DOHH2 (cell line): ENCODE measurements around the gene CFAP46.

Source experiments
- H3F3A ChIP-seq: fragments of 200-600 bp; sonication (generic), shearing (Covaris generic); 2 replicates; pipeline ENCODE4 v1.6.0; 2016; ENCODE audit warnings: antibody characterized with exemption, mild to moderate bottlenecking; ENCODE audit not compliant: control insufficient read depth, insufficient read depth
- H3K27ac ChIP-seq: fragments of 200-600 bp; sonication (generic); 2 replicates; pipeline ENCODE4 v1.5.1; 2014; ENCODE audit warnings: low read depth, mild to moderate bottlenecking, low read length, moderate library complexity
- H3K27me3 ChIP-seq: fragments of 200-600 bp; sonication (generic); 2 replicates; pipeline ENCODE4 v1.6.1; 2014; ENCODE audit warnings: mild to moderate bottlenecking, low read length, mixed read lengths; ENCODE audit not compliant: control insufficient read depth
- H3K36me3 ChIP-seq: fragments of 200-600 bp; sonication (generic); 2 replicates; pipeline ENCODE4 v1.6.1; 2014; ENCODE audit warnings: mild to moderate bottlenecking, low read length, moderate library complexity, mixed read lengths; ENCODE audit not compliant: control insufficient read depth
- H3K4me1 ChIP-seq: fragments of 200-600 bp; sonication (generic); 2 replicates; pipeline ENCODE4 v1.6.1; 2014; ENCODE audit warnings: mild to moderate bottlenecking, low read length, mixed read lengths; ENCODE audit not compliant: control insufficient read depth
- H3K4me2 ChIP-seq: fragments of 200-600 bp; sonication (generic); 2 replicates; pipeline ENCODE4 v1.6.0; 2014; ENCODE audit warnings: mild to moderate bottlenecking, low read length, moderate library complexity
- H3K4me3 ChIP-seq: fragments of 200-600 bp; sonication (generic); 2 replicates; pipeline ENCODE4 v1.5.1; 2014; ENCODE audit warnings: mild to moderate bottlenecking, low read length, mixed read lengths
- H3K79me2 ChIP-seq: fragments of 200-600 bp; sonication (generic); 2 replicates; pipeline ENCODE4 v1.6.1; 2014; ENCODE audit warnings: mild to moderate bottlenecking, low read length, mixed read lengths; ENCODE audit not compliant: control insufficient read depth
- H3K9me2 ChIP-seq: fragments of 200-600 bp; sonication (generic); replicated peaks from 2 replicates; pipeline ENCODE4 v1.6.1; 2014; ENCODE audit warnings: mild to moderate bottlenecking, low read length, mixed read lengths; ENCODE audit not compliant: control insufficient read depth
- H3K9me3 ChIP-seq: fragments of 200-600 bp; sonication (generic); 2 replicates; pipeline ENCODE4 v1.6.1; 2014; ENCODE audit warnings: antibody characterized with exemption, low read length, mixed read lengths; ENCODE audit not compliant: control insufficient read depth, insufficient read depth
- H4K20me1 ChIP-seq: fragments of 200-600 bp; sonication (generic); 2 replicates; pipeline ENCODE4 v1.6.0; 2014; ENCODE audit warnings: low read depth, mild to moderate bottlenecking, antibody characterized with exemption, low read length, moderate library complexity; ENCODE audit not compliant: control insufficient read depth, insufficient read depth
- CTCF ChIP-seq: fragments of 200-600 bp; sonication (generic); IDR thresholded peaks from one replicate; pipeline ENCODE4 v1.5.1; 2014; ENCODE audit warnings: antibody characterized with exemption, mild to moderate bottlenecking, low read depth, low read length; ENCODE audit not compliant: poor library complexity, severe bottlenecking
- EZH2phosphoT487 ChIP-seq: fragments of 200-600 bp; sonication (generic); IDR thresholded peaks from 2 replicates; pipeline ENCODE4 v1.6.1; 2017; ENCODE audit warnings: borderline replicate concordance, mild to moderate bottlenecking, antibody characterized with exemption, low read length, moderate library complexity, mixed read lengths

Gene CFAP46

DNA sequence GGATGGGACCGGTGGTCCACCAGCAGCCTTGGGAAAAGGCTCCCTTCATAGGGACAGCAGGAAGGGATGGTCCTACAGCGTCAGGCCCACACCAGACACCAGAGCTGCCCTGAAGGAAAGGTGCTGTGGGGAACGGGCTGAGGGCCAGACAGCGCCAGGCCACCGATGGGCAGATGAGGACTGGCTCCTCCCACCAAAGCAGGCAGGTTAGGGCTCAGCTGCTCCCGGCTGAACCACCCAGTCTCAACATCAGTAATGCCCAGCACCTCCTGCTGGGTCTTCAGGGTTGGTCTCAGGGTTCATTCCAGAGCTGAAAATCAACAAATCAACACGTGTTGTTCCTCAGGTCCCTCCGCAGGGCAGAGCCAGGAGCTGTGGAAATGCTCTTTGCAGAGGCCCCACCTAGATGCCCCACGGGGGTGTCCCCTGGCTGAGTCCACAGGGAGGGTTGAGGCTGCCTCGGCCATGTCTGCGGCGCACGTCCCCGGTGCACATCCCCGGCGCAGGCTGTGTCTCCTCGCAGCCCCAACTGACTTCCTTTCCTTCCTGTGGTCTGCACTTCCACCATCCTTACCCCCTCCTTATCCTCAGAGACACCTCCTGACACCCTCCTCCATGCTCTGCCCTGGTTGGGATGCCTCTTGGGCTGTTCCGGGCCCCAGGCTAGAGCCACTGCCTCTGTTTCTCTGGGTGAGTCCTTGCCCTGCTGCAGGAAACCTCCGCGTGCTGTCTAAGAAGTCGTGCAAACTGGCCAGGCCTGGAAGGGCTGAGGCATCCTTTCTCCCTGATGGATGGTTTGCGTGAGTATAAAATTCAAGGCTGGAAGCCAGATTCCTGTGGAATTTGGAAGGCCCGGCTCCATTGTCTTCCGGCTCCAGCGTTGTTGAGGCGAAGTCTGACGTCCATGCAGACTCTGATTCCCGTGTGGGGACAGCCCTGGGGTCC lies 32.8 kb upstream of the CFAP46 start:
- no peak overlapping the region for H3K4me2 ChIP-seq
- H3F3A ChIP-seq, result no peaks in the 10 kb centered on the region
- no peaks in the 10 kb centered on the region for H4K20me1 ChIP-seq
- H3K79me2 ChIP-seq, result no peaks in the 10 kb centered on the region
- H3K27ac ChIP-seq, result no peak overlapping the region
- no peaks in the 10 kb centered on the region for H3K4me1 ChIP-seq
- no peaks in the 10 kb centered on the region for H3K36me3 ChIP-seq
- H3K9me2 ChIP-seq, result no peaks in the 10 kb centered on the region
- no peaks in the 10 kb centered on the region for H3K27me3 ChIP-seq
- no peak for TF ChIP-seq CTCF
- TF ChIP-seq EZH2phosphoT487, result no peak
- H3K9me3 ChIP-seq, result peaks cover 3% of the 10 kb centered on the region; the same call in 1 of the 2 replicates
- H3K4me3 ChIP-seq, result no peak overlapping the region

DNA sequence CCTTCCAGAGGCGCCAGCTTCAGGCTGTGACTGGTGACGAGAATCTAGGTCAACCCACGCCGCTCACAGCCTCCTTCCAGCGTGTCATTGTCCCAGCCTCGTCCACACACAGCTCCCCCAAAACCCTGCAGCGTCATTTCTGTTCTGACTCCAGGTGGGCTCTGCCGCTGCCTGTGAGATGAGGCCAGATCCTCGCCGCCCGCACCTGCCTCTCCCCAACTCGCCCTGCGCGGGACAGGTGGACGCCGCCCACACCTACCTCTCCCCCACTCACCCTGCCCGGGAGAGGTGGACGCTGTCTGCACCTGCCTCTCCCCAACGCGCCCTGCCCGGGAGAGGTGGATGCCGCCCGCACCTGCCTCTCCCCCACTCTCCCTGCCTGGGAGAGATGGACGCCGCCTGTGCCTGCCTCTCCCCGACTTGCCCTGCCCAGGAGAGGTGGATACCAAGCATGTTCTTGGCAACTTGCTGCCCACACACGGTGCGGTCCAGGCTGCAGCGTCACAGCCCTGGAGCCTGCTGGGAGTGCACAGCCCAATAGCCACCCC lies 32.0 kb upstream of the CFAP46 start:
- Histone ChIP-seq H3K4me2 (no peak overlapping the region), H3K9me2 (no peaks in the 10 kb centered on the region), H3K4me3 (no peak overlapping the region), H3K79me2 (no peaks in the 10 kb centered on the region), H3F3A (no peaks in the 10 kb centered on the region), H3K27me3 (no peaks in the 10 kb centered on the region), H3K4me1 (no peaks in the 10 kb centered on the region), H4K20me1 (no peaks in the 10 kb centered on the region), H3K36me3 (no peaks in the 10 kb centered on the region), H3K9me3 (peaks cover 3% of the 10 kb centered on the region; the same call in 1 of the 2 replicates), H3K27ac (no peak overlapping the region)
- TF ChIP-seq CTCF, result no peak
- TF ChIP-seq EZH2phosphoT487, result no peak

- H3F3A ChIP-seq, result no peaks in the 10 kb centered on the region
These were observed 31.5 kb upstream of the CFAP46 start for GRCh38 chr10:132973903-132974241.

More at GRCh38 chr10:132973903-132974241, 31.5 kb upstream of the CFAP46 start:
- H3K4me1 ChIP-seq, result no peaks in the 10 kb centered on the region
- peaks cover 3% of the 10 kb centered on the region; the same call in 1 of the 2 replicates for H3K9me3 ChIP-seq
- H3K27me3 ChIP-seq, result no peaks in the 10 kb centered on the region
- no peaks in the 10 kb centered on the region for H3K79me2 ChIP-seq
- no peak overlapping the region for H3K27ac ChIP-seq
- no peaks in the 10 kb centered on the region for H3K36me3 ChIP-seq
- TF ChIP-seq CTCF, result no peak
- no peak for TF ChIP-seq EZH2phosphoT487
- no peaks in the 10 kb centered on the region for H4K20me1 ChIP-seq
- no peaks in the 10 kb centered on the region for H3K9me2 ChIP-seq
- no peak overlapping the region for H3K4me3 ChIP-seq
- H3K4me2 ChIP-seq, result no peak overlapping the region
